Measurements from ENCODE around the gene DNAJB8.
A peak's percentile ranks its signal among the peaks of the same experiment; 100 is the strongest.

GRCh38 chr3:128435058-128435457 is 31.6 kb downstream of the DNAJB8 start:
- peak; percentile 62 for TF ChIP-seq TEAD4 (IDR thresholded peaks at IDR 0.05)
- peak; percentile 67; the same call in 1 of the 2 replicates for TF ChIP-seq EP300 (IDR thresholded peaks at IDR 0.05; ENCODE audit: borderline replicate concordance)
- TF ChIP-seq TAF1 (IDR thresholded peaks at IDR 0.05; ENCODE audit: low read depth) = no peak

Measured in Ishikawa (cell line).